ENCODE results near the gene FRMD4B. TPM values are rescaled to one million over a fixed set of nuclear protein-coding genes. Genes with fewer than 3 reads are reported as not detected.

FRMD4B gene
- total RNA-seq, 1 experiment from 2014 or later: 0.90 TPM

DNA sequence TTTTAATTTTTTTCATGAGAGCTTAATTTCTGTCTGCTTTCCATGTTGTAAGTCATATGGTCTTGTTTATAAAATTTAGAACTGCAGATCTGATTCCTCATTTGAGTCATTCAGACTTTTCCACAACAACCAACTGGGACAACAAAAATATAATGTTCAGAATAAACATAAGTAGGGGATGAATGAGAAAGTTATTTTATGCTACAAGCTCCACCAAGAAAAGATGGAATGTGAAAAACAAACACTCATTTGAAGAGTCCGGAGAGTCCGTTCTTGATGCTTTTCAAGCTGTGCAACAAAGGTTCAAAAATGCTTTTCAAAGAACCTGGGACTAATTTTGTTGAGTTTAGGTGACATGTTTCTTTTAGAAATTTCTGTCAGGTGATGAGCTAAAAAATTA, 9.2 kb downstream of the FRMD4B start:
- ATAC-seq (no peak), DNase-seq (ENCODE audit: low read depth, low spot score) (no peak)
- in situ Hi-C loops (cut with HindIII; ENCODE audit: low pct_unique_long_range_greater_than_20kb, low sequenced_read_pairs) (no loop called here), intact Hi-C loops (cut with micrococcal nuclease; ENCODE audit: unreplicated experiment) (no loop called here)
- Histone ChIP-seq H3K27me3 (ENCODE audit: control insufficient read depth, insufficient read depth, low read length) (peaks cover 2% of the 10 kb centered on the region; the same call in 1 of the 2 replicates), H3K4me3 (ENCODE audit: low read depth in 2 of 2, low read length in 2 of 2) (no peak overlapping the region), H3K36me3 (ENCODE audit: control insufficient read depth, insufficient read depth, low read length) (no peaks in the 10 kb centered on the region), H3K9me3 (ENCODE audit: control insufficient read depth, insufficient read depth, low read depth, low read length) (no peaks in the 10 kb centered on the region), H3K27ac (ENCODE audit: low read length) (no peak overlapping the region), H3K4me1 (ENCODE audit: control insufficient read depth, insufficient read depth, low read length) (no peaks in the 10 kb centered on the region)
- POLR2A ChIA-PET: no interaction called here
- TF ChIP-seq SIN3A (IDR thresholded peaks at IDR 0.05; ENCODE audit: borderline replicate concordance, insufficient read depth, low read depth, low read length) (no peak), POLR2AphosphoS5 (IDR thresholded peaks at IDR 0.05; ENCODE audit: low read depth, low read length) (no peak), TCF7L2 (IDR thresholded peaks at IDR 0.05; ENCODE audit: low read depth, low read length) (no peak)
- TF ChIP-seq, protein P1, sequence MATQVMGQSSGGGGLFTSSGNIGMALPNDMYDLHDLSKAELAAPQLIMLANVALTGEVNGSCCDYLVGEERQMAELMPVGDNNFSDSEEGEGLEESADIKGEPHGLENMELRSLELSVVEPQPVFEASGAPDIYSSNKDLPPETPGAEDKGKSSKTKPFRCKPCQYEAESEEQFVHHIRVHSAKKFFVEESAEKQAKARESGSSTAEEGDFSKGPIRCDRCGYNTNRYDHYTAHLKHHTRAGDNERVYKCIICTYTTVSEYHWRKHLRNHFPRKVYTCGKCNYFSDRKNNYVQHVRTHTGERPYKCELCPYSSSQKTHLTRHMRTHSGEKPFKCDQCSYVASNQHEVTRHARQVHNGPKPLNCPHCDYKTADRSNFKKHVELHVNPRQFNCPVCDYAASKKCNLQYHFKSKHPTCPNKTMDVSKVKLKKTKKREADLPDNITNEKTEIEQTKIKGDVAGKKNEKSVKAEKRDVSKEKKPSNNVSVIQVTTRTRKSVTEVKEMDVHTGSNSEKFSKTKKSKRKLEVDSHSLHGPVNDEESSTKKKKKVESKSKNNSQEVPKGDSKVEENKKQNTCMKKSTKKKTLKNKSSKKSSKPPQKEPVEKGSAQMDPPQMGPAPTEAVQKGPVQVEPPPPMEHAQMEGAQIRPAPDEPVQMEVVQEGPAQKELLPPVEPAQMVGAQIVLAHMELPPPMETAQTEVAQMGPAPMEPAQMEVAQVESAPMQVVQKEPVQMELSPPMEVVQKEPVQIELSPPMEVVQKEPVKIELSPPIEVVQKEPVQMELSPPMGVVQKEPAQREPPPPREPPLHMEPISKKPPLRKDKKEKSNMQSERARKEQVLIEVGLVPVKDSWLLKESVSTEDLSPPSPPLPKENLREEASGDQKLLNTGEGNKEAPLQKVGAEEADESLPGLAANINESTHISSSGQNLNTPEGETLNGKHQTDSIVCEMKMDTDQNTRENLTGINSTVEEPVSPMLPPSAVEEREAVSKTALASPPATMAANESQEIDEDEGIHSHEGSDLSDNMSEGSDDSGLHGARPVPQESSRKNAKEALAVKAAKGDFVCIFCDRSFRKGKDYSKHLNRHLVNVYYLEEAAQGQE (IDR thresholded peaks at IDR 0.05; ENCODE audit: insufficient read depth in 1 of 2, low read depth in 2 of 2, low read length in 1 of 2): no peak
- TF ChIP-seq, protein P2, sequence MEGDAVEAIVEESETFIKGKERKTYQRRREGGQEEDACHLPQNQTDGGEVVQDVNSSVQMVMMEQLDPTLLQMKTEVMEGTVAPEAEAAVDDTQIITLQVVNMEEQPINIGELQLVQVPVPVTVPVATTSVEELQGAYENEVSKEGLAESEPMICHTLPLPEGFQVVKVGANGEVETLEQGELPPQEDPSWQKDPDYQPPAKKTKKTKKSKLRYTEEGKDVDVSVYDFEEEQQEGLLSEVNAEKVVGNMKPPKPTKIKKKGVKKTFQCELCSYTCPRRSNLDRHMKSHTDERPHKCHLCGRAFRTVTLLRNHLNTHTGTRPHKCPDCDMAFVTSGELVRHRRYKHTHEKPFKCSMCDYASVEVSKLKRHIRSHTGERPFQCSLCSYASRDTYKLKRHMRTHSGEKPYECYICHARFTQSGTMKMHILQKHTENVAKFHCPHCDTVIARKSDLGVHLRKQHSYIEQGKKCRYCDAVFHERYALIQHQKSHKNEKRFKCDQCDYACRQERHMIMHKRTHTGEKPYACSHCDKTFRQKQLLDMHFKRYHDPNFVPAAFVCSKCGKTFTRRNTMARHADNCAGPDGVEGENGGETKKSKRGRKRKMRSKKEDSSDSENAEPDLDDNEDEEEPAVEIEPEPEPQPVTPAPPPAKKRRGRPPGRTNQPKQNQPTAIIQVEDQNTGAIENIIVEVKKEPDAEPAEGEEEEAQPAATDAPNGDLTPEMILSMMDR (IDR thresholded peaks at IDR 0.05): no peak
- BruUV-seq (replicated peaks): no TSS peak
- CTCF ChIA-PET: no interaction called here

DNA sequence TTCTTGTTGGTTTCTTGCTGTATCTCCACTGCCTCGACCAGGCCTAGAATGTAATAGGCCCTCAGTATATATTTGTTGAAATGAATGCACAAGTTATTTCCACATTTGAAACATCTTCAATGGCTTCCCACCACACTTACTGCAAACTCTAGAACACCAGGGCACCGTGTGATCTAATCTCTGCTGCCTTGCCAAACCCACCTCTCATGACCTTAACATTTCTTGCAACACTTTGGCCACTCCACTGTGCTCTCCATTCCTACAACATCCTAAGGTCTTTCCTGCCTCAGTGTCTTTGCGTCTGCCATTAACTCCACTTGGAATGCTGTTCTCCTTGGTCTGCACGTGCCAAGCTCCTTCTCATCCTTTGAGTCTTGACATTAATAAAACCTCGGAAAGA, 14.1 kb downstream of the FRMD4B start:
- Histone ChIP-seq H3K36me3 (ENCODE audit: control insufficient read depth, insufficient read depth, low read length) (no peaks in the 10 kb centered on the region), H3K9me3 (ENCODE audit: control insufficient read depth, insufficient read depth, low read depth, low read length) (no peaks in the 10 kb centered on the region), H3K4me1 (ENCODE audit: control insufficient read depth, insufficient read depth, low read length) (no peaks in the 10 kb centered on the region), H3K27me3 (ENCODE audit: control insufficient read depth, insufficient read depth, low read length) (peaks cover under 1% of the 10 kb centered on the region; the same call in 1 of the 2 replicates), H3K4me3 (ENCODE audit: low read depth in 2 of 2, low read length in 2 of 2) (no peak overlapping the region), H3K27ac (ENCODE audit: low read length) (no peak overlapping the region)
- TF ChIP-seq SIN3A (IDR thresholded peaks at IDR 0.05; ENCODE audit: borderline replicate concordance, insufficient read depth, low read depth, low read length): no peak
- ATAC-seq (no peak), DNase-seq (ENCODE audit: low read depth, low spot score) (no peak)
- no TSS peak for BruUV-seq (replicated peaks)
- in situ Hi-C loops (cut with HindIII; ENCODE audit: low pct_unique_long_range_greater_than_20kb, low sequenced_read_pairs) (no loop called here), intact Hi-C loops (cut with micrococcal nuclease; ENCODE audit: unreplicated experiment) (no loop called here)
- CTCF ChIA-PET: no interaction called here
- POLR2A ChIA-PET: no interaction called here

DNA sequence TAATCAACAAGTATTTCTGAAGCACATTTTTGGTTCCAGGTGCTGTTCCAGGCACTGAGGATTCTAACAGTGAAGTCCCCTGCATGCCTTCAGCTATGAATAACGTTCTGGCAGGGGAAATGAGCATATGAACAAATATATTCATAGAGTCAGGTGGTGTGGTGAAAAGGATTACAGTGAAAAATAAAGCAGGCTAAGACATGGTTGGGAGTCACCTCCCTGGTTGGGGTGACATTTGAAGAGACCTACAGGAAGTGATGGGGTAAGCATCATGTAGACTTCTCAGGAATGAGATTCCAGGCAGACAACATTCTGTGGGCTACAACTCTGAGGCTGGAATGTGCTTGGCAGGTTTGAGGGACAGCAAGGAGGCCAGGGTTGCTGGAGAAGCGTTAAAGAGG, 15.0 kb downstream of the FRMD4B start:
- POLR2A ChIA-PET: no interaction called here
- DNase-seq (ENCODE audit: low read depth, low spot score): no peak
- TF ChIP-seq SIN3A (IDR thresholded peaks at IDR 0.05; ENCODE audit: borderline replicate concordance, insufficient read depth, low read depth, low read length): no peak
- TF ChIP-seq, protein P2 (IDR thresholded peaks at IDR 0.05): no peak
- TF ChIP-seq POLR2AphosphoS5 (IDR thresholded peaks at IDR 0.05; ENCODE audit: low read depth, low read length): no peak
- no peak for TF ChIP-seq TCF7L2 (IDR thresholded peaks at IDR 0.05; ENCODE audit: low read depth, low read length)
- TF ChIP-seq, protein P1 (IDR thresholded peaks at IDR 0.05; ENCODE audit: insufficient read depth in 1 of 2, low read depth in 2 of 2, low read length in 1 of 2): no peak
- intact Hi-C loops (cut with micrococcal nuclease; ENCODE audit: unreplicated experiment): no loop called here
- ATAC-seq: no peak
- H3K9me3 ChIP-seq (ENCODE audit: control insufficient read depth, insufficient read depth, low read depth, low read length): no peaks in the 10 kb centered on the region
- H3K27me3 ChIP-seq (ENCODE audit: control insufficient read depth, insufficient read depth, low read length): no peaks in the 10 kb centered on the region
- BruUV-seq (replicated peaks): no TSS peak
- H3K4me3 ChIP-seq (ENCODE audit: low read depth in 2 of 2, low read length in 2 of 2): no peak overlapping the region
- in situ Hi-C loops (cut with HindIII; ENCODE audit: low pct_unique_long_range_greater_than_20kb, low sequenced_read_pairs): no loop called here
- no peaks in the 10 kb centered on the region for H3K36me3 ChIP-seq (ENCODE audit: control insufficient read depth, insufficient read depth, low read length)
- no peak overlapping the region for H3K27ac ChIP-seq (ENCODE audit: low read length)
- CTCF ChIA-PET: no interaction called here
- H3K4me1 ChIP-seq (ENCODE audit: control insufficient read depth, insufficient read depth, low read length): no peaks in the 10 kb centered on the region
